ENCODE measurements around the gene TRIM7.

DNA sequence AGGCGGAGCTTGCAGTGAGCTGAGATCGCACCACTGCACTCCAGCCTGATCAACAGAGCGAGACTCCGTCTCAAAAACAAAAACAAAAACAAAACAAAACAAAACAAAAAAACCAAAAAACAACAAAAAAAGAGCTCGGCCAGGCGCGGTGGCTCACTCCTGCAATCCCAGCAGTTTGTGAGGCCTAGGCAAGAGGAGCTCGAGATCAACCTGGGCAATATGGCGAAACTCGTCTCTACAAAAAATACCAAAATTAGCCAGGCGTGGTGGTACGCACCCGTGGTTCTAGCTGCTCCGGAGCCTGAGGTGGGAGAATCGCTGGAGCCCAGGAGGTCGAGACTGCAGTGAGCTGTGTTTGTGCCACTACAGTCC, 20.2 kb downstream of the TRIM7 start:
- TF ChIP-seq, protein P1, sequence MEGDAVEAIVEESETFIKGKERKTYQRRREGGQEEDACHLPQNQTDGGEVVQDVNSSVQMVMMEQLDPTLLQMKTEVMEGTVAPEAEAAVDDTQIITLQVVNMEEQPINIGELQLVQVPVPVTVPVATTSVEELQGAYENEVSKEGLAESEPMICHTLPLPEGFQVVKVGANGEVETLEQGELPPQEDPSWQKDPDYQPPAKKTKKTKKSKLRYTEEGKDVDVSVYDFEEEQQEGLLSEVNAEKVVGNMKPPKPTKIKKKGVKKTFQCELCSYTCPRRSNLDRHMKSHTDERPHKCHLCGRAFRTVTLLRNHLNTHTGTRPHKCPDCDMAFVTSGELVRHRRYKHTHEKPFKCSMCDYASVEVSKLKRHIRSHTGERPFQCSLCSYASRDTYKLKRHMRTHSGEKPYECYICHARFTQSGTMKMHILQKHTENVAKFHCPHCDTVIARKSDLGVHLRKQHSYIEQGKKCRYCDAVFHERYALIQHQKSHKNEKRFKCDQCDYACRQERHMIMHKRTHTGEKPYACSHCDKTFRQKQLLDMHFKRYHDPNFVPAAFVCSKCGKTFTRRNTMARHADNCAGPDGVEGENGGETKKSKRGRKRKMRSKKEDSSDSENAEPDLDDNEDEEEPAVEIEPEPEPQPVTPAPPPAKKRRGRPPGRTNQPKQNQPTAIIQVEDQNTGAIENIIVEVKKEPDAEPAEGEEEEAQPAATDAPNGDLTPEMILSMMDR (IDR thresholded peaks at IDR 0.05; ENCODE audit: low read depth, low read length, poor library complexity, severe bottlenecking) = no peak
- TF ChIP-seq EZH2phosphoT487 (IDR thresholded peaks at IDR 0.05; ENCODE audit: borderline replicate concordance, low read length) = no peak
